ENCODE measurements around the gene SAP30BP. TPM values are rescaled to one million over a fixed set of nuclear protein-coding genes. Genes with fewer than 3 reads are reported as not detected.

Gene SAP30BP
- total and polyA plus RNA-seq, 2 of the 8 experiments (the other 6 are each of a cell fraction or from before 2014, with no cell fraction given) = 63.3 to 79.9 TPM

GRCh38 chr17:75673487-75673886 is 6.3 kb downstream of the SAP30BP start:
- H4K5ac ChIP-seq (ENCODE audit: insufficient read length, low read depth, low read length) = no peak overlapping the region
- peaks cover 4 to 6% of the 10 kb centered on the region in 2 experiments for H4K20me1 ChIP-seq (replicated peaks in 1 of 2; ENCODE audit: control insufficient read depth in 1 of 2, insufficient read depth in 2 of 2, low read length in 2 of 2)
- H2AK5ac ChIP-seq (ENCODE audit: low read depth, low read length) = no peak overlapping the region
- peaks cover 2 to 47% of the 10 kb centered on the region in 2 experiments; a peak in 2 of 4 replicates for H3K79me2 ChIP-seq (ENCODE audit: control insufficient read depth in 1 of 2, insufficient read depth in 2 of 2, low read length in 2 of 2)
- 92% methylated on average over 4 of the region's 4 CpGs; no CpG with 5 or more reads in 1 of the 2 experiments for WGBS, 2 experiments (ENCODE audit: extremely low coverage in 1 of 2, insufficient coverage in 1 of 2, insufficient read length in 1 of 2, insufficient replicate concordance in 2 of 2, low coverage in 1 of 2, low lambda C conversion rate in 2 of 2, missing lambda C conversion rate in 1 of 2)
- ChIA-PET POLR2A (ENCODE audit: partially characterized antibody) (interaction anchor here (0.9 to 3.4 kb wide), 6 partner anchors 8 to 76 kb away, joined by 3 to 26 read pairs (median 4); no protein-coding TSS in a partner anchor), CTCF (ENCODE audit: partially characterized antibody) (interaction anchor here (0.7 to 7.4 kb wide), 20 partner anchors 8 to 121 kb away, joined by 3 to 115 read pairs (median 8); partner anchors contain the start of genes ITGB4 and SMIM5)
- H3K27ac ChIP-seq (ENCODE audit: low read depth, low read length) = no peak overlapping the region
- no peak overlapping the region for H2BK15ac ChIP-seq (ENCODE audit: low read length)
- no peak overlapping the region for H3K4me3 ChIP-seq (ENCODE audit: extremely low read depth in 1 of 4, insufficient read depth in 2 of 4, low read depth in 3 of 4, low read length in 4 of 4)
- no peak overlapping the region for H2AFZ ChIP-seq (ENCODE audit: low read length)
- no peak overlapping the region for H2BK5ac ChIP-seq (ENCODE audit: low read depth, low read length)
- no peak overlapping the region for H4K91ac ChIP-seq (replicated peaks; ENCODE audit: insufficient read length, low read length)
- no peak overlapping the region for H2BK12ac ChIP-seq (ENCODE audit: low read depth, low read length)
- peaks cover 14 to 38% (median 26%) of the 10 kb centered on the region in 4 experiments; a peak in 7 of 8 replicates for H3K36me3 ChIP-seq (ENCODE audit: control insufficient read depth in 2 of 4, insufficient read depth in 4 of 4, low read length in 3 of 4)
- no peaks in the 10 kb centered on the region for H3K4me1 ChIP-seq (replicated peaks in 1 of 4; ENCODE audit: control insufficient read depth in 3 of 4, insufficient read depth in 4 of 4, low read length in 3 of 4)
- H3K23ac ChIP-seq (ENCODE audit: insufficient read length) = no peak overlapping the region
- no peak overlapping the region for H3K56ac ChIP-seq (replicated peaks; ENCODE audit: insufficient read length, low read depth, low read length)
- H3K9me3 ChIP-seq (ENCODE audit: insufficient read depth in 2 of 2, low read depth in 1 of 2, low read length in 1 of 2) = no peaks in the 10 kb centered on the region
- H3K9ac ChIP-seq (replicated peaks in 1 of 4; ENCODE audit: extremely low read depth in 1 of 4, low read depth in 3 of 4, low read length in 3 of 4) = no peak overlapping the region
- FAIRE-seq (no peak), DNase-seq (ENCODE audit: low read depth in 1 of 2, low spot score in 2 of 2) (no peak)
- H3K4me2 ChIP-seq (ENCODE audit: insufficient read depth in 1 of 2, low read depth in 2 of 2, low read length in 2 of 2) = no peak overlapping the region
- H3K23me2 ChIP-seq (ENCODE audit: low read depth, low read length) = no peaks in the 10 kb centered on the region
- H2BK120ac ChIP-seq (replicated peaks; ENCODE audit: low read depth, low read length) = no peak overlapping the region
- TF ChIP-seq GTF2F1 (IDR thresholded peaks at IDR 0.05; ENCODE audit: borderline replicate concordance, low read depth, low read length) (no peak), POLR2A (IDR thresholded peaks at IDR 0.05; ENCODE audit: control extremely low read depth in 1 of 2, low read depth in 2 of 2, low read length in 2 of 2) (peak in 1 of 2 experiments; percentile 31; a peak in 1 of 3 replicates), CTCF (IDR thresholded peaks at IDR 0.05; ENCODE audit: control extremely low read depth in 1 of 3, insufficient read depth in 1 of 3, low read depth in 1 of 3, low read length in 3 of 3) (no peak)
- H4K8ac ChIP-seq (ENCODE audit: extremely low read depth, insufficient read depth, low read length) = no peak overlapping the region
- no peaks in the 10 kb centered on the region for H3K27me3 ChIP-seq (replicated peaks in 1 of 4; ENCODE audit: control insufficient read depth in 3 of 4, extremely low read depth in 1 of 4, insufficient read depth in 3 of 4, low read length in 3 of 4)
- H3K4ac ChIP-seq (replicated peaks; ENCODE audit: insufficient read length, low read depth, low read length) = no peak overlapping the region
- peaks cover 2% of the 10 kb centered on the region for H3K79me1 ChIP-seq (ENCODE audit: low read depth, low read length)
- no peak overlapping the region for H2BK20ac ChIP-seq (ENCODE audit: low read length)
- H3K14ac ChIP-seq (ENCODE audit: insufficient read length) = no peak overlapping the region
- H3K18ac ChIP-seq (ENCODE audit: extremely low read depth, low read length) = no peak overlapping the region

All from H1 (cell line).